ENCODE measurements around the gene SIRT2. TPM values are rescaled to one million over a fixed set of nuclear protein-coding genes. Genes with fewer than 3 reads are reported as not detected.

The SIRT2 gene
- total and polyA plus RNA-seq, 11 donors = 51.0 to 158 (median 62.4) TPM

- Histone ChIP-seq H3K36me3 (peaks cover 0 to 22% (median 15%) of the 10 kb centered on the region in 9 donors), H3K4me1 (peaks cover 6 to 36% (median 22%) of the 10 kb centered on the region in 12 donors), H3K9me3 (peaks cover 0 to 3% (median 0%) of the 10 kb centered on the region in 12 donors), H3K27ac (no peak overlapping the region), H3K27me3 (no peaks in the 10 kb centered on the region), H3K4me3 (no peak overlapping the region)
- ATAC-seq = no peak
- TF ChIP-seq POLR2A (IDR thresholded peaks at IDR 0.05) (no peak), CTCF (IDR thresholded peaks at IDR 0.05) (no peak)
- 100% methylated on average over 1 of the region's 1 CpG for WGBS, 4 donors
- intact Hi-C loops (cut with DNase I) = loop anchor here in 1 of 10 donors (2.0 kb wide), 1 partner anchor 29 kb away; the partner anchor contains the start of genes MRPS12 and SARS2
- DNase-seq = no peak
Measured at GRCh38 chr19:38901683-38902082, 2.3 kb upstream of the SIRT2 start.

GRCh38 chr19:38900743-38901190, 1.3 kb upstream of the SIRT2 start:
- TF ChIP-seq CTCF (IDR thresholded peaks at IDR 0.05) (no peak), POLR2A (IDR thresholded peaks at IDR 0.05) (no peak)
- Histone ChIP-seq H3K4me1 (peaks cover 6 to 36% (median 22%) of the 10 kb centered on the region in 12 donors), H3K27me3 (no peaks in the 10 kb centered on the region), H3K27ac (peak overlapping the region in 5 of 12 donors; percentile 78 to 94 (median 92)), H3K4me3 (peak overlapping the region in 9 of 12 donors; percentile 74 to 98 (median 92)), H3K36me3 (peaks cover 0 to 16% (median 11%) of the 10 kb centered on the region in 9 donors), H3K9me3 (peaks cover 0 to 3% (median 0%) of the 10 kb centered on the region in 12 donors)
- DNase-seq (no peak), ATAC-seq (no peak)
- WGBS, 4 donors = 21 to 28% (median 25%) methylated on average over 3 of the region's 3 CpGs
- intact Hi-C loops (cut with DNase I) = loop anchor here in 1 of 10 donors (2.0 kb wide), 1 partner anchor 30 kb away; the partner anchor contains the start of genes MRPS12 and SARS2

- Histone ChIP-seq H3K4me3 (peak overlapping the region; percentile 63 to 98 (median 90)), H3K36me3 (peaks cover 0 to 10% (median 5%) of the 10 kb centered on the region in 9 donors), H3K9me3 (peaks cover 0 to 3% (median 0%) of the 10 kb centered on the region in 12 donors), H3K4me1 (peaks cover 6 to 40% (median 22%) of the 10 kb centered on the region in 12 donors), H3K27ac (peak overlapping the region; percentile 38 to 94 (median 85)), H3K27me3 (no peaks in the 10 kb centered on the region)
- 2 to 4% (median 3%) methylated on average over 8 of the region's 8 CpGs for WGBS, 4 donors
- no peak for TF ChIP-seq CTCF (IDR thresholded peaks at IDR 0.05)
- TF ChIP-seq POLR2A (IDR thresholded peaks at IDR 0.05) = no peak
- intact Hi-C loops (cut with DNase I) = loop anchor here in 1 of 10 donors (2.0 kb wide), 1 partner anchor 31 kb away; the partner anchor contains the start of genes MRPS12 and SARS2
- ATAC-seq (no peak), DNase-seq (no peak)
Measured at GRCh38 chr19:38900202-38900629, 798 bp upstream of the SIRT2 start.

GRCh38 chr19:38898788-38899446, 501 bp downstream of the SIRT2 start:
- no peaks in the 10 kb centered on the region for H3K27me3 ChIP-seq
- intact Hi-C loops (cut with DNase I) = loop anchor here in 6 of 10 donors (1.0 to 10.0 kb wide), 5 partner anchors 47 to 68 kb away; partner anchors contain the start of gene ECH1 (in 2 of the 6)
- DNase-seq (no peak), ATAC-seq (peak in 1 of 4 donors; percentile 3)
- TF ChIP-seq CTCF (IDR thresholded peaks at IDR 0.05) (no peak), POLR2A (IDR thresholded peaks at IDR 0.05) (no peak)
- peaks cover 0 to 4% (median 0%) of the 10 kb centered on the region in 9 donors for H3K36me3 ChIP-seq
- H3K4me1 ChIP-seq = peaks cover 6 to 51% (median 22%) of the 10 kb centered on the region in 12 donors
- 7 to 11% (median 9%) methylated on average over 16 to 25 of the region's 25 CpGs for WGBS, 4 donors
- H3K9me3 ChIP-seq = peaks cover 0 to 3% (median 0%) of the 10 kb centered on the region in 12 donors
- H3K27ac ChIP-seq = peak overlapping the region; percentile 9 to 95 (median 88)
- peak overlapping the region; percentile 37 to 98 (median 90) for H3K4me3 ChIP-seq
